Tongue (tissue), 3 donors: ENCODE results near the gene FOXP2. TPM values are rescaled to one million over a fixed set of nuclear protein-coding genes. Genes with fewer than 3 reads are reported as not detected.

ENCODE experiments used
- DNase-seq: peaks from one replicate; pipeline ENCODE4 v3.0.0-alpha.2; 2015
- small RNA-seq: library from RNA; depleted of rRNA; stranded (forward); fragments of <200 nt; gene quantifications from one replicate; pipeline ENCODE3, GENCODE V24; 2014; ENCODE audit warnings: low replicate concordance
- total RNA-seq: library from RNA; depleted of rRNA; stranded (reverse); fragments of >200 nt; gene quantifications from one replicate; pipeline ENCODE4 v1.2.3, GENCODE V29; 2014

The FOXP2 gene
- total RNA-seq, 1 donor from 2014 or later, result 25.8 TPM

GRCh38 chr7:114723308-114723707, 308.7 kb downstream of the FOXP2 start:
- DNase-seq, result no peak

GRCh38 chr7:114740095-114740494, 325.5 kb downstream of the FOXP2 start:
- DNase-seq, result peak; percentile 3

GRCh38 chr7:114740941-114741340, 326.3 kb downstream of the FOXP2 start:
- DNase-seq, result no peak

- DNase-seq, result no peak
Observed at GRCh38 chr7:114741911-114742310, 327.3 kb downstream of the FOXP2 start.

Small RNAs within 50 kb of the gene (small RNA-seq; reads per million reads assigned to genes)
- gene MIR3666, result not detected
- not detected for gene RNA5SP238
